ENCODE measurements around the gene NAA10.

DNA sequence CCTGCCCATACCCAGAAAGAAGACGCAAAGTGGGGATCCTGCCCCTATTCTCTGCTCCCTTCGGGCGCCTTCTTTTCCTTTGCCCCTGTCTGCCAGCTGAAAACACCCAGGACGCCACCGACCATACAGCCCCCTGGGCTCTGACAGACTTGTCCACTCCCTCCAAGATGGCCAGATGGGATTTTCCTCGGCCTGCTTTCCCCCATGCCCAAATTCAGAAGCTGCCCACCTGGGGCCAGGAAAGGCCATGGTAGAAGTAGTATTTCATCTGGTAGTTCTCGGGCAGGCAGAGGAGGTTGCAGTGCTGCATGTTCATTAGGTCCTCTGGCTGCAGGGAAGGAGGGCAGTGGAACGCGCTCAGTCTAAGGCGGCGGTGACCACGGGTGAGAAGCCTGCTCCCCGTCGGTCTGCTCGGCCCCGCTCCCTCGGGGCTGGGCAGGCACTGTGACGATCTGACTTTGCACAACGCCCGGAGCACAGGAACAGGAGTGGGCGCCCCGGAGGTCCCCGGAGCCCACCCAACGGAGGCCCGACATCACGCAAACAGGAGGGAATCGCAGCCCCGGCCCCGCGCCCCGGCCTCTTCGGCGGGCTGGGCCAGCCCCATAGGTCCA is 582 bp downstream of the NAA10 start:
- TF ChIP-seq KLF10 (tag by site-specific recombination; IDR thresholded peaks at IDR 0.05) (no peak), ZNF843 (tag by site-specific recombination; IDR thresholded peaks at IDR 0.05) (no peak), ZNF121 (tag by site-specific recombination; IDR thresholded peaks at IDR 0.05) (no peak), ZNF366 (tag by site-specific recombination; conservative IDR thresholded peaks at IDR 0.05) (no peak)
- TF ChIP-seq, protein P1, sequence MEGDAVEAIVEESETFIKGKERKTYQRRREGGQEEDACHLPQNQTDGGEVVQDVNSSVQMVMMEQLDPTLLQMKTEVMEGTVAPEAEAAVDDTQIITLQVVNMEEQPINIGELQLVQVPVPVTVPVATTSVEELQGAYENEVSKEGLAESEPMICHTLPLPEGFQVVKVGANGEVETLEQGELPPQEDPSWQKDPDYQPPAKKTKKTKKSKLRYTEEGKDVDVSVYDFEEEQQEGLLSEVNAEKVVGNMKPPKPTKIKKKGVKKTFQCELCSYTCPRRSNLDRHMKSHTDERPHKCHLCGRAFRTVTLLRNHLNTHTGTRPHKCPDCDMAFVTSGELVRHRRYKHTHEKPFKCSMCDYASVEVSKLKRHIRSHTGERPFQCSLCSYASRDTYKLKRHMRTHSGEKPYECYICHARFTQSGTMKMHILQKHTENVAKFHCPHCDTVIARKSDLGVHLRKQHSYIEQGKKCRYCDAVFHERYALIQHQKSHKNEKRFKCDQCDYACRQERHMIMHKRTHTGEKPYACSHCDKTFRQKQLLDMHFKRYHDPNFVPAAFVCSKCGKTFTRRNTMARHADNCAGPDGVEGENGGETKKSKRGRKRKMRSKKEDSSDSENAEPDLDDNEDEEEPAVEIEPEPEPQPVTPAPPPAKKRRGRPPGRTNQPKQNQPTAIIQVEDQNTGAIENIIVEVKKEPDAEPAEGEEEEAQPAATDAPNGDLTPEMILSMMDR (tag by site-specific recombination; IDR thresholded peaks at IDR 0.05) = no peak
- TF ChIP-seq, protein P2, sequence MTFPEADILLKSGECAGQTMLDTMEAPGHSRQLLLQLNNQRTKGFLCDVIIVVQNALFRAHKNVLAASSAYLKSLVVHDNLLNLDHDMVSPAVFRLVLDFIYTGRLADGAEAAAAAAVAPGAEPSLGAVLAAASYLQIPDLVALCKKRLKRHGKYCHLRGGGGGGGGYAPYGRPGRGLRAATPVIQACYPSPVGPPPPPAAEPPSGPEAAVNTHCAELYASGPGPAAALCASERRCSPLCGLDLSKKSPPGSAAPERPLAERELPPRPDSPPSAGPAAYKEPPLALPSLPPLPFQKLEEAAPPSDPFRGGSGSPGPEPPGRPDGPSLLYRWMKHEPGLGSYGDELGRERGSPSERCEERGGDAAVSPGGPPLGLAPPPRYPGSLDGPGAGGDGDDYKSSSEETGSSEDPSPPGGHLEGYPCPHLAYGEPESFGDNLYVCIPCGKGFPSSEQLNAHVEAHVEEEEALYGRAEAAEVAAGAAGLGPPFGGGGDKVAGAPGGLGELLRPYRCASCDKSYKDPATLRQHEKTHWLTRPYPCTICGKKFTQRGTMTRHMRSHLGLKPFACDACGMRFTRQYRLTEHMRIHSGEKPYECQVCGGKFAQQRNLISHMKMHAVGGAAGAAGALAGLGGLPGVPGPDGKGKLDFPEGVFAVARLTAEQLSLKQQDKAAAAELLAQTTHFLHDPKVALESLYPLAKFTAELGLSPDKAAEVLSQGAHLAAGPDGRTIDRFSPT (tag by site-specific recombination; IDR thresholded peaks at IDR 0.05) = no peak
